IPS-11a (cell line): Measurements from ENCODE around the gene POLR3A.

Source experiments
- H3K4me3 ChIP-seq: one replicate; pipeline ENCODE4 v1.5.1; 2013; ENCODE audit warnings: low read depth, low read length, control low read depth

POLR3A gene

GRCh38 chr10:77983384-77984341 lies 45.7 kb downstream of the POLR3A start:
- H3K4me3 ChIP-seq: no peak overlapping the region

- H3K4me3 ChIP-seq: no peak overlapping the region
Measured at GRCh38 chr10:77981281-77981680, 48.0 kb downstream of the POLR3A start.

GRCh38 chr10:77979221-77979620 lies 50.1 kb downstream of the POLR3A start:
- H3K4me3 ChIP-seq: no peak overlapping the region

GRCh38 chr10:77978360-77978759 lies 51.0 kb downstream of the POLR3A start:
- no peak overlapping the region for H3K4me3 ChIP-seq

GRCh38 chr10:77977934-77978333 lies 51.4 kb downstream of the POLR3A start:
- H3K4me3 ChIP-seq: no peak overlapping the region

GRCh38 chr10:77977016-77977415 lies 52.3 kb downstream of the POLR3A start:
- no peak overlapping the region for H3K4me3 ChIP-seq

- no peak overlapping the region for H3K4me3 ChIP-seq
Measured at GRCh38 chr10:77975086-77975666, 54.1 kb downstream of the POLR3A start.

GRCh38 chr10:77974396-77975074 lies 54.8 kb downstream of the POLR3A start:
- H3K4me3 ChIP-seq: no peak overlapping the region

GRCh38 chr10:77973276-77973675 lies 56.0 kb downstream of the POLR3A start:
- H3K4me3 ChIP-seq: no peak overlapping the region

- H3K4me3 ChIP-seq: no peak overlapping the region
Measured at GRCh38 chr10:77972148-77972547, 57.2 kb downstream of the POLR3A start.

GRCh38 chr10:77971804-77972144 lies 57.5 kb downstream of the POLR3A start:
- no peak overlapping the region for H3K4me3 ChIP-seq

GRCh38 chr10:77970869-77971803 lies 58.2 kb downstream of the POLR3A start:
- no peak overlapping the region for H3K4me3 ChIP-seq

GRCh38 chr10:77969114-77969513 lies 60.2 kb downstream of the POLR3A start:
- H3K4me3 ChIP-seq: no peak overlapping the region

GRCh38 chr10:77967611-77968022 lies 61.7 kb downstream of the POLR3A start:
- no peak overlapping the region for H3K4me3 ChIP-seq

GRCh38 chr10:77965294-77965693 lies 64.0 kb downstream of the POLR3A start:
- no peak overlapping the region for H3K4me3 ChIP-seq

- H3K4me3 ChIP-seq: no peak overlapping the region
Measured at GRCh38 chr10:77964811-77965210, 64.5 kb downstream of the POLR3A start.

GRCh38 chr10:77963901-77964300 lies 65.4 kb downstream of the POLR3A start:
- no peak overlapping the region for H3K4me3 ChIP-seq

GRCh38 chr10:77962350-77963146 lies 66.8 kb downstream of the POLR3A start:
- no peak overlapping the region for H3K4me3 ChIP-seq

GRCh38 chr10:77961668-77962067 lies 67.6 kb downstream of the POLR3A start:
- no peak overlapping the region for H3K4me3 ChIP-seq

GRCh38 chr10:77960829-77961329 lies 68.4 kb downstream of the POLR3A start:
- no peak overlapping the region for H3K4me3 ChIP-seq
